Measurements from ENCODE around the gene HBEGF.

The HBEGF gene

DNA sequence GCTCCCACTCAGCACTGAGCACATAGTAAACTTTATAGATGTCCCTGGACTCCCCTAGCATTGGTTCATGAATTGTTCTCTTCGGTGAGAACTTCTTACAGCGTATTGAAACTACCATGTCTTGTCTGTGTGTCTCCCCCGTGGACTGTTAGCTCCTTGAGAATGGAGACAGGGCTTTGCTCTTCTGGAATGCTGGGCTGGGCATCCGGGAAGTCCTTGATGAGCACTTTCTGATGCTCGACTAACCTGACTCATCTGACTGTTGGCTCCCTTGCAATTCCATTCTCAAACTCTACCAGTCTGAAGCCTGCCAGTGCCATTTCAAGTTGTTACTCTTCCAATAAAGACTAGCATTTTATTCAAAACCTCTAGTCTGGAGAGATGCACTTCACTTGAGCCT is 28.5 kb downstream of the HBEGF start:
- Mint-ChIP-seq H3K36me3 (peaks cover 1% of the 10 kb centered on the region), H3K27me3 (no peaks in the 10 kb centered on the region), H3K4me3 (no peak overlapping the region), H3K4me1 (no peaks in the 10 kb centered on the region), H3K27ac (no peak overlapping the region), H3K9me3 (no peaks in the 10 kb centered on the region)
- ATAC-seq (ENCODE audit: low read depth) (no peak), DNase-seq (ENCODE audit: low spot score in 2 of 2) (no peak)

DNA sequence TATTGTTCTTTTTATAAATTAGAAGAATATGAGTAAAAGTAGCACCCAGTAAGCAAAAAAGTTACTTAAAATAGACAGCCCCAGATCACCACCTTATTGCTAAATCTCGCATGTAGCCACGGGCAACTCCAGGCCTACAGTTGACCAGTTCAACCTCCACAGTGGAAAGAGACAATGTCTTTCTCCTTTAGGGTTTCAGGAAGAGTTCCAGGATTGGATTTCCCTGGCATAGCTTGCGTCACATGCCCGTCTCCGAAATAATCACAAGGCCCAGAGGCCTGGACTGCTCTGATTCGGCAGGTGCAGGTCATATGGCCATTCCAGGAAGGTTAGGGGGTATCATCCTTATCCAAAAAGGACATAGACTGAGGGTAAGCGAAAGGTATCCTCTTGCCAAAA is 33.6 kb downstream of the HBEGF start:
- ATAC-seq (ENCODE audit: low read depth) (no peak), DNase-seq (ENCODE audit: low spot score in 2 of 2) (no peak)
- Mint-ChIP-seq H3K36me3 (no peaks in the 10 kb centered on the region), H3K9me3 (no peaks in the 10 kb centered on the region), H3K27ac (no peak overlapping the region), H3K4me1 (no peaks in the 10 kb centered on the region), H3K27me3 (peaks cover 6% of the 10 kb centered on the region), H3K4me3 (no peak overlapping the region)

DNA sequence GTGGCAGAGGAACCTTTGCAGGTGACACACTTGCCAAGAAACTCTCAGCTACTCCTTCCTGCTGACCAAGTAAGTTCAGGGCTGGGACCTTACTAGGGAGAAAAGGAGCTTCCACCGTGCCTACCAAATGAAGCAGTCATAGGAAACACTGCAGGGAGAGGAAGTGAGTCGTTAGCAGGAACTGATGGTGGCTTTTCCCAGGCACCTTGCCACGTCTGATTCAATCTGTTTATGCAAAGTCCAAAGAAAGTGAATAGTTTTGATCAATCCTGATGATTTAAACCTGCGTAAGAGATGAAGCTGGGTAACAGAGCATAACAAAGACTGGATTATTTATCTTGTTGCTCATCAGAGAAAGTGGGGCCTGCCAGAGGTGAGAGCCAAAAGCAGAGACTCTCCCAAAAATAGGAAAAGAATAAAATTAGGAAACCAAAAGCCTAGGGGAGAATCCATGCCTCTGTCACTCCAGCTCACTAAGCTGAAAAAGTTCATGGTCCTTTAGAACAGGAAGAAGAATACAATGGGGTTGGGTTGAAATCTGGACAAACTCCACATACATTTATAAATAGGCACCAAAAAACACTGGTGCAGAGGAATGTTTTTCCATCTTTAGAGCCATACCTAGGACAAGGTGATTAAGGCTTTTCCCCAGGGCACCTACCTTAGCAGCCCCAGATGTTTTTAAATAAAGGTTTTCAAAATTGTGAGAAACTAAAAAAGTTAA is 34.2 kb downstream of the HBEGF start:
- no peak for DNase-seq (ENCODE audit: low spot score in 2 of 2)
- no peak overlapping the region for H3K4me3 Mint-ChIP-seq
- no peak for ATAC-seq (ENCODE audit: low read depth)
- H3K9me3 Mint-ChIP-seq, result no peaks in the 10 kb centered on the region
- H3K27ac Mint-ChIP-seq, result no peak overlapping the region
- no peaks in the 10 kb centered on the region for H3K36me3 Mint-ChIP-seq
- no peaks in the 10 kb centered on the region for H3K4me1 Mint-ChIP-seq
- peaks cover 6% of the 10 kb centered on the region for H3K27me3 Mint-ChIP-seq

DNA sequence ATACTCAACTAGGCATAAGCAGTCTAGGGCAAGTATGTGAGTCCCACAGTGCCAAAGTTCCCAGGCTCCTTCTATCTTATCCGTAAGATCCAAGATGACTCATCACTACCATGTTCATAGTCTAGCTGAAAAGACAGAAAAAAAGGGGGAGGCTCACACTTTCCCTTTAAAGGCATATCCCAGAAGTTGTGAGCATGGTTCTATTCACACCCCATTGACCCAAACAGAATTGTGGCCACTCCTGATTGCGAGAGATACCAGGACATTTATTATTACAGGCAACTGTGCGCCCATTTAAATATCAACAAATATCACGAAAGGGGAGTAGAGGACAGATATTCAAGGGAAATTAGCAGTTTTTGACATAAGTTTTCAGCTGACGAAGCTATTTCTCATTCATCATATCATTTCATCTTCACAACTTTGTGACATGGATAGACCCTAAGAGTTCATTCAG is 35.4 kb downstream of the HBEGF start:
- Mint-ChIP-seq H3K4me3 (no peak overlapping the region), H3K9me3 (no peaks in the 10 kb centered on the region), H3K4me1 (no peaks in the 10 kb centered on the region), H3K36me3 (no peaks in the 10 kb centered on the region), H3K27me3 (peaks cover 8% of the 10 kb centered on the region), H3K27ac (no peak overlapping the region)
- DNase-seq (ENCODE audit: low spot score in 2 of 2), result no peak
- no peak for ATAC-seq (ENCODE audit: low read depth)

DNA sequence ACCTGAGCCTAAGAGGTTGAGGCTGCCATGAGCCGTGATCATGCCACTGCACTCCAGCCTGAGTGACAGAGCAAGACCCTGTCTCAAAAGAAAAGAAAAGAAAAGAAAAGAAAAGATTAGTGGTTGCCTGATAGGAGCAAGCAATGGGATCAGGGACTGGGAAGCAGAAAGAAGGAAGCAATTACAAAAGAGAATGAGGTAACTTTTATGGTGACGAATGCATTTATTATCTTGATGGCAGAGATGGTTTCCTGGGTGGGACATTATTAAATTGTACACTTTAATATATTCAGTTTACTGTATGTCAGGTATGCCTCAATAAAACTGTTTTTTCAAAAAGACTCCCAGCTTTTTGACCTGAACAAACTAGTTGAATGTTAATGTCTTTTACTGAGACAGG is 36.0 kb downstream of the HBEGF start:
- Mint-ChIP-seq H3K4me3 (no peak overlapping the region), H3K9me3 (no peaks in the 10 kb centered on the region), H3K4me1 (no peaks in the 10 kb centered on the region), H3K27me3 (peaks cover 8% of the 10 kb centered on the region), H3K36me3 (no peaks in the 10 kb centered on the region), H3K27ac (no peak overlapping the region)
- ATAC-seq (ENCODE audit: low read depth), result no peak
- no peak for DNase-seq (ENCODE audit: low spot score in 2 of 2)

DNA sequence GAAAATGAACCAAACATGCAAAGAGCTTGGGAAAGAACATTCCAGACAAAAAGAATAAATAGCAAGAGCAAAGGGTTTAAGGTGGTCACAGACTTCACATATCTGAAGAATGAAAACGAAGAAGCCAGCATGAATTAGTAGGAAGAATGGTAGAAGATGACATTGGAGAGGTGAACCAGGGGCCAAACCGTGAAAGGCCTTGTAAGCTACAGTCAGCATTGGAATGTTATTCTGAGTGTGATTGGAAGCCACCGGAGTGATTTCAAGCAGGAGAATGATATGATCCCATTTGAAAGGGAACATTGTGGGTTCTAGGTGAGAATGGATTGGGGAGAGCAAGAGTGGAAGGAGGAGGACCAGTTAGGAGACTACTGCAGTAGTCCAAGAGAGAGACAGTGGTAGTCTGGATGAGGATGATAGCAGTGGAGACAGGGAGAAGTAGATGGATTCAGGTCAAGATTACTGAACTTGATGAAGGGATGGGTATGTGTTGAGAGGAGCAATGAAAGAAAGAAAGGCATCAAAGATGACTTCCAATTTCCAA is 36.6 kb downstream of the HBEGF start:
- Mint-ChIP-seq H3K9me3 (no peaks in the 10 kb centered on the region), H3K4me3 (no peak overlapping the region), H3K27ac (no peak overlapping the region), H3K27me3 (peaks cover 8% of the 10 kb centered on the region), H3K4me1 (no peaks in the 10 kb centered on the region), H3K36me3 (no peaks in the 10 kb centered on the region)
- ATAC-seq (ENCODE audit: low read depth) (no peak), DNase-seq (ENCODE audit: low spot score in 2 of 2) (no peak)

DNA sequence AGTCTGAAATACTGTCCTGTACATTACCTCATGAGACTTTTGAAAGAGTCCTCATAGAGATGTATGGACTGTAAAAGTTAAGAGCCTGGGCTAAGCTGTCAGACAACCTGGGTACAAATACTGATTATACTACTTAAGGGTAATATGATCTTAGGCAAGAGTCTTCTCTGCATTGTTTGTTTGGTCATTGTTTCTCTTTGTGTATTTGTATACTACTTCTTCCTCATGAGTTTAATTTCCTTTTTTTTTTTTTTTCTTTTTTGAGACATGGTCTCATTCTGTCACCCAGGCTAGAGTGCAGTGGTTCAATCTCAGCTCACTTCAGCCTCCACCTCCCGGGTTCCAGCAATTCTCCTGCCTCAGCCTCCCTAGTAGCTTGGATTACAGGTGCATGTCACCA is 40.9 kb downstream of the HBEGF start:
- Mint-ChIP-seq H3K27ac (no peak overlapping the region), H3K4me3 (no peak overlapping the region), H3K9me3 (no peaks in the 10 kb centered on the region), H3K4me1 (peaks cover 8% of the 10 kb centered on the region), H3K36me3 (no peaks in the 10 kb centered on the region), H3K27me3 (peaks cover 8% of the 10 kb centered on the region)
- DNase-seq (ENCODE audit: low spot score in 2 of 2), result no peak
- ATAC-seq (ENCODE audit: low read depth), result no peak

DNA sequence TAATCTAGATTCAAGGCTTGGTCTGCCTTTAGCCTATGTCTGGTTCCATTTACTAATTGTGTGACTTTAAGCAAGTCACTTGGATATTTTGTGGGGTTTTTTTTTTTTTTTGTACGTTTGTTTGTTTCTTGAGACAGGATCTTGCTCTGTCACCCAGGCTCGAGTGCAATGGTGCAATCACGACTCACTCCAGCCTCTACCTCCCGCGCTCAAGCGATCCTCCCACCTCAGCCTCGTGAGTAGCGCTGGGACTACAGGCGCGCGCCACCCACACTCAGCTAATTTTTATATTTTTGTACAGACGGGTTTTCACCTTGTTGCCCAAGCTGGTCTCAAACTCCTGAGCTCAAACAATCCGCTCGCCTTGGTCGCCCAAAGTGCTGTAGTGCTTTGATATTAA is 42.4 kb downstream of the HBEGF start:
- DNase-seq (ENCODE audit: low spot score in 2 of 2) (no peak), ATAC-seq (ENCODE audit: low read depth) (no peak)
- H3K4me3 Mint-ChIP-seq, result no peak overlapping the region
- peaks cover 3% of the 10 kb centered on the region for H3K27me3 Mint-ChIP-seq
- H3K36me3 Mint-ChIP-seq, result peaks cover 5% of the 10 kb centered on the region
- H3K4me1 Mint-ChIP-seq, result peaks cover 11% of the 10 kb centered on the region
- H3K27ac Mint-ChIP-seq, result no peak overlapping the region
- no peaks in the 10 kb centered on the region for H3K9me3 Mint-ChIP-seq

DNA sequence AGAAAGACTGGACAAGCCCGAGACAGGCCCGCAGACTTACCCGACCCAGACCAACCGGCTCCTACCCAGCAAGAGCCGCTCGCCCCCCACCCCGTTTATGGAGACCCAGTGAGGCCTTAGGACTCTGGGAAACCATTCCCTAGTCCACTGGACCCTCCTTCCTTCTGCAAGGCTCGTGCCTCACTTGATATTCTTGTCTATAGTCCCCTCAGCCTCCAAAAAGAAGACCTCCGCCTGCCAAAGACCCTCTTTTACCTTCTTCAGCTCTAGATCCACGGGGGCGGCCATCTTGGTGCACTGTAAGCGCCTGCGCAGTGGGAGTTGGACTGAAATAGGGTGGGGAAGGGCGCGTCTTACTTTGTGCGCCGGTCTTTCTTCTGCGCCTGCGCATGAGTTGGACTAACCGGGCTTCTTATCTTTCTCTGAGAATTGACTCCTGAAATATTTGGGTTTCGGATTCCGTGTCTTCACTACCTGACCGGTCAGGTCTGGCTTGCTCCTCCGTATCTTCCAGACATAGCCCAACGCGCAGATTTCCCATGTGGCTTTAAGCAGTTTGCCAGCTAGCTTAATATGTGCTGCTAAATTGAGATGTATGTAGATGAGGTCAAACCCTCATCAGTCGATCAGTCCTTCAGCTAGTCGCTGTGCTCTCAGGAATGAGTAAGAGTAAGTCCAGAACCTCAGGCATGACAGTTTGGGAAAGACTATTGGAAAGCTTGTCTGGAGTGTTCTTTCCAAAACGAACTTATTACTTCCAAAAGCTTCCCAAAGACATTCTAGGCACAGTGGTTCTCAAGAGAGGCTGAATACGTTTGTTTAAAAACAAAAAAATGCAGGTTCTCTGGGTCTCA is 43.4 kb downstream of the HBEGF start, which contains the start of gene PFDN1:
PFDN1 (minus strand) TSS at position 316 of the 854 bp plus-strand sequence; CDS start at position 288, 28 bp downstream.
- Mint-ChIP-seq H3K27ac (peak within 1 kb of the TSS; percentile 98), H3K4me3 (peak within 1 kb of the TSS; percentile 98), H3K27me3 (peaks cover 3% of the 10 kb centered on the region), H3K4me1 (peaks cover 11% of the 10 kb centered on the region), H3K36me3 (peaks cover 9% of the 10 kb centered on the region), H3K9me3 (no peaks in the 10 kb centered on the region)
- peak; percentile 99 for ATAC-seq (ENCODE audit: low read depth)
- peak; percentile 76 to 84 for DNase-seq (ENCODE audit: low spot score in 2 of 2)

DNA sequence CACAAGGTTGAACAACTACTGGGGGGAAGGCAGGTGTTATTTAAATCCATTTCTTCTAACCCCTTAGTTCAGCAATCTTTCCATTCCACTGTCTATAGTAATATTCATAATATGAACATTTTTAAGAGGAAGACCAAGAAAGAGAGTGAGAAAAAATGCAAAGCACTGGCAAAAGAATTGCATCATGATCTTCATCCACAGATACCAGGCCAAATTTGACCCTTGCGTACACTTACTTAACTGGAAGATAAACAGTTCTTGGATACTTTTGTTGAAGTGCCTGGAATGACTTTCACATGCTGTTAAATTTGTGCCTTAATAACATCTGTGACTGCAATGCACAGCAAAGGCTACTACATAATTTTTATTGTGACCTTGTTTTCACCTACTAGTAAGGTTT is 45.3 kb downstream of the HBEGF start:
- no peaks in the 10 kb centered on the region for H3K27me3 Mint-ChIP-seq
- peaks cover 17% of the 10 kb centered on the region for H3K4me1 Mint-ChIP-seq
- no peak for DNase-seq (ENCODE audit: low spot score in 2 of 2)
- ATAC-seq (ENCODE audit: low read depth), result no peak
- H3K9me3 Mint-ChIP-seq, result no peaks in the 10 kb centered on the region
- no peak overlapping the region for H3K27ac Mint-ChIP-seq
- H3K36me3 Mint-ChIP-seq, result peaks cover 14% of the 10 kb centered on the region
- H3K4me3 Mint-ChIP-seq, result no peak overlapping the region

DNA sequence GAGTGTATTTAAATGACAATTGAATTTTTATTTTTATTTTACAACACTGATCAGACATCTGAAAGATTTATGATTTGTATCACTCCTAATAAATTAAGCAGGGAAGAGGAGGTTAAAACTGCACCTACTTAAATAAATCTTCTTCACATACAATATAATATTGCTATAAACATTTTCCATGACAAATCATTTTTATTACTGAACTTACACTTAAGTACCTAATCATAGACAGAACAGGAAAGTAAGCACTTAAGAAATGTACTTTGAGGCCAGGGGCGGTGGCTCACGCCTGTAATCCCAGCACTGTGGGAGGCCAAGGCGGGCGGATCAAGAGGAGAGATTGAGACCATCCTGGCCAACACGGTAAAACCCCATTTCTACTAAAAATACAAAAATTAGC is 47.3 kb downstream of the HBEGF start:
- no peaks in the 10 kb centered on the region for H3K9me3 Mint-ChIP-seq
- no peak overlapping the region for H3K27ac Mint-ChIP-seq
- H3K4me1 Mint-ChIP-seq, result peaks cover 24% of the 10 kb centered on the region
- ATAC-seq (ENCODE audit: low read depth) (no peak), DNase-seq (ENCODE audit: low spot score in 2 of 2) (no peak)
- H3K4me3 Mint-ChIP-seq, result no peak overlapping the region
- H3K36me3 Mint-ChIP-seq, result peaks cover 16% of the 10 kb centered on the region
- H3K27me3 Mint-ChIP-seq, result no peaks in the 10 kb centered on the region

DNA sequence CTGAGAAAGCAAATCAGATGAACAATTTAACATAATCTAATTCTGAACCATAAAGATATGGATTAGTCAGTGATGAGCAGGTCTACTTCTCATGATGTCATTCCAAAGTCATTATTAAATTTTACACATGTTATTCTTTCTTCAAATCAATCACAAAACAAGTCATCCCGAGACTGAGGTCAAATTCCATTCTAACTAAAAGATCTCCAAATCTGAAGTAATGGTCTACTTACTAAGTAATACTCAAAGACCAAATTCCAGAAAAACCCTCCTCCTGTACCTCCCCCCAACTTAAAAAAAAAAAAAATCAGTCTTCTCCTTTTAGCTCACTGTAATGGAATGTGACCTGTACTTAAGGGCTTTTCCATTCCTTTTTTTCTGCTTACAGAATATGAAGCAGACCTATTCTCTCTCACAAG is 48.2 kb downstream of the HBEGF start:
- no peak for ATAC-seq (ENCODE audit: low read depth)
- no peak overlapping the region for H3K27ac Mint-ChIP-seq
- H3K27me3 Mint-ChIP-seq, result no peaks in the 10 kb centered on the region
- peaks cover 16% of the 10 kb centered on the region for H3K36me3 Mint-ChIP-seq
- H3K4me1 Mint-ChIP-seq, result peaks cover 23% of the 10 kb centered on the region
- no peak for DNase-seq (ENCODE audit: low spot score in 2 of 2)
- no peak overlapping the region for H3K4me3 Mint-ChIP-seq
- H3K9me3 Mint-ChIP-seq, result no peaks in the 10 kb centered on the region

DNA sequence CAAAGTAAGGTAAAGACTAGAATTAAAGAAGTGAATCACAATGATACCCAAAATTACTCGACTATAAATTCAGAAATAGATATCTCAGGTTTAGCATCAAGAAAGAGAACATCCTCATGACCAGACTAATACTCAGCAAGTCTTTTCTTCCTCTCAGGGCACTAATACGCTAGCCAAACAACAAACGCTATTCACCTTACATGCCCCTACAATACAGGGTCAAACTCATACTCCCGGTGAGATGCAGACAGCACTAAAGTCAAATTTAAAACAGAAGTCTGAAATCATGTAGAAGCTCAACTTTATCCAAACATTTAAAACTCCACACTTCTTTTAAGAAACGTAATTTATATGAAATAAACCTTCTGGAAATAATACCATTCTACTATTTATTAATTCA is 49.1 kb downstream of the HBEGF start:
- H3K4me1 Mint-ChIP-seq, result peaks cover 20% of the 10 kb centered on the region
- no peak overlapping the region for H3K27ac Mint-ChIP-seq
- H3K27me3 Mint-ChIP-seq, result no peaks in the 10 kb centered on the region
- DNase-seq (ENCODE audit: low spot score in 2 of 2) (no peak), ATAC-seq (ENCODE audit: low read depth) (no peak)
- peaks cover 16% of the 10 kb centered on the region for H3K36me3 Mint-ChIP-seq
- no peak overlapping the region for H3K4me3 Mint-ChIP-seq
- no peaks in the 10 kb centered on the region for H3K9me3 Mint-ChIP-seq

DNA sequence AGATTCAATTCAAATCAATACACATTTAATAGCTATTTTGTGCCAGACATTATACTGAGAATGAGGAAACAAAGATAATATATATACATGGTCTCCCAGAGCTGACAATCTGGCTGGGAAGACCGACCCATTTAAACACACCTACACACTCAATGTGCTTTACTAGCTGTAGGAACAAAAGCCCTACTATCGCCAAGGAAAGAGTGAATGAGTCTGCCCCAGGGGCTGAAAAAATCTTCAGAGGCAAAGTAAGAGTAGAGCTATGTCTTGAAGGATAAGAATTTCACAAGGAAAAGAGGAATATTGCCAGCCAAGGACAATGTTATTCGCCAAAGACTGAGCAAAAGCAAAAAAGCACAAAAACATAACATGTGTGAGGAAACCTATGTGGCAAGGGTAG is 50.1 kb downstream of the HBEGF start:
- Mint-ChIP-seq H3K27ac (no peak overlapping the region), H3K4me3 (no peak overlapping the region), H3K9me3 (no peaks in the 10 kb centered on the region), H3K27me3 (no peaks in the 10 kb centered on the region), H3K4me1 (peaks cover 16% of the 10 kb centered on the region), H3K36me3 (peaks cover 16% of the 10 kb centered on the region)
- DNase-seq (ENCODE audit: low spot score in 2 of 2), result no peak
- no peak for ATAC-seq (ENCODE audit: low read depth)
